C1 segment of cervical spinal cord (tissue), 14 donors: ENCODE data around the gene LRRC9.

ENCODE experiments used
- DNase-seq, 14 donors: peaks; one replicate each; lab custom pipeline; 2025; lab: John Stamatoyannopoulos, UW

The LRRC9 gene

DNA sequence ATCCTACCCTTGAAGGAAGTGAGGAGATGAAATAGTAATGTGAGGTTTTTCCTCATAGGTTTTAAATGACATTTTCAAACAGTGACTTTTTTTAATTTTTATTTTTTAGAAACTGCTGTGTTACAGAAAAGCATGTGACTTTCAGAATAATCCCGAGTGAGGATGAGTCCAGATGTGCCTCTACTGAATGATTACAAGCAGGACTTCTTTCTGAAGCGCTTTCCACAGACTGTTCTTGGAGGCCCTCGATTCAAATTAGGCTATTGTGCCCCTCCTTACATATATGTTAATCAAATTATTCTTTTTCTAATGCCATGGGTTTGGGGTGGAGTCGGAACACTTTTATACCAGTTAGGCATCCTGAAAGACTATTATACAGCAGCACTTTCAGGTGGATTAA, 187.5 kb downstream of the LRRC9 start:
- DNase-seq: no peak

DNA sequence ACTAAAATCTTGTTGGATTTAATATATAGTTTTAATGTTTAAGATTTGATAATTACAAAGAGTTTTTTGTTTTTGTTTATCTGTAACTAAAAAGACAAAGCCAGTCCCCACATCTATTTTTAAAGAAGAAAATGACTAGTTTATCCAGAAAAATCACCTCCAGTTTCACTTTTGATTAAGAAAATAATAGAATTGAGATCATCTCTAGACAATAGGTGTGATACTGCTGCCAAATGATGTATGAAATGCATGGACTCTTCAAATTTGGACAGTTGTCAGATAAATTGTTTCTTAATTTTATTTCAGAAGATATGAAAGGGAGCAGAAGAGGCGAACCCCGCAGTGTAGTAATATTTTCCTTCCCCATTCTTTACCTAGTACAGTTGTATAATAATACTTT, 191.8 kb downstream of the LRRC9 start:
- DNase-seq: no peak
